Measurements from ENCODE around the gene NUP54.

GRCh38 chr4:76155979-76156378 is 7.8 kb upstream of the NUP54 start:
- no peak for TF ChIP-seq L3MBTL2 (conservative IDR thresholded peaks at IDR 0.05)
- no peak for TF ChIP-seq NFRKB (IDR thresholded peaks at IDR 0.05)
